K562 (cell line): Measurements from ENCODE around the gene RLIM. TPM values are rescaled to one million over a fixed set of nuclear protein-coding genes. Genes with fewer than 3 reads are reported as not detected.

Experiments used
- ADNP ChIP-seq: fragments of 200-800 bp; sonication (Bioruptor generic); IDR thresholded peaks from 2 replicates; pipeline ENCODE4 v1.6.1; 2016; ENCODE audit warnings: missing genetic modification characterization, missing compliant biosample characterization
- CEBPB ChIP-seq: fragments of 450-650 bp; IDR thresholded peaks from 2 replicates; pipeline ENCODE4 v1.6.1; 2016; ENCODE audit warnings: missing genetic modification characterization, missing compliant biosample characterization
- CTCFL ChIP-seq: IDR thresholded peaks from 2 replicates; pipeline ENCODE4 v1.6.1; 2011; ENCODE audit warnings: borderline replicate concordance, low read depth, mild to moderate bottlenecking, moderate library complexity, low read length; ENCODE audit not compliant: insufficient read depth, poor library complexity, severe bottlenecking
- JUND ChIP-seq, 2 experiments: IDR thresholded peaks; 2 replicates in 1 of 2; 3 replicates in 1 of 2; pipeline ENCODE4 v1.6.1; 2011; ENCODE audit warnings: borderline replicate concordance in 2 of 2, low read depth in 2 of 2, low read length in 2 of 2, improper control_type of control experiment in 1 of 2, missing biosample characterization in 1 of 2, missing genetic modification characterization in 1 of 2, missing genetic modification reagents in 1 of 2
- PATZ1 ChIP-seq: fragments of 250-450 bp; sonication (Bioruptor Pico); IDR thresholded peaks from 2 replicates; pipeline ENCODE4 v1.5.0; 2020; ENCODE audit warnings: mild to moderate bottlenecking, borderline replicate concordance
- POLR2B ChIP-seq: fragments of 450-650 bp; IDR thresholded peaks from 2 replicates; pipeline ENCODE4 v1.6.1; 2018; ENCODE audit warnings: low read depth; ENCODE audit not compliant: partially characterized antibody
- SIN3B ChIP-seq: fragments of 450-650 bp; IDR thresholded peaks from 2 replicates; pipeline ENCODE4 v1.6.1; 2017; ENCODE audit warnings: low read depth, mild to moderate bottlenecking, moderate library complexity
- SMARCE1 ChIP-seq: fragments of 450-650 bp; IDR thresholded peaks from 2 replicates; pipeline ENCODE4 v1.7.1; 2016; ENCODE audit warnings: mild to moderate bottlenecking
- SMC3 ChIP-seq: conservative IDR thresholded peaks from 2 replicates; pipeline ENCODE4 v1.6.1; 2011; ENCODE audit warnings: low read depth, low read length, improper control_type of control experiment; ENCODE audit not compliant: insufficient read depth
- TBP ChIP-seq: optimal IDR thresholded peaks from 2 replicates; pipeline ENCODE3; 2011; ENCODE audit warnings: low read depth, low read length, improper control_type of control experiment
- XRCC3 ChIP-seq: fragments of 450-650 bp; IDR thresholded peaks from 2 replicates; pipeline ENCODE4 v1.6.1; 2017; ENCODE audit warnings: mild to moderate bottlenecking, moderate library complexity
- ZKSCAN1 ChIP-seq: fragments of 150-350 bp; IDR thresholded peaks from 2 replicates; pipeline ENCODE4 v1.6.1; 2016; ENCODE audit warnings: low read depth, low read length
- ZNF644 ChIP-seq: fragments of 200-800 bp; sonication (Bioruptor generic); IDR thresholded peaks from 2 replicates; pipeline ENCODE4 v1.6.1; 2016; ENCODE audit warnings: low read depth, missing genetic modification characterization, missing compliant biosample characterization
- ZNF707 ChIP-seq: fragments of 250-450 bp; sonication (Bioruptor Pico); conservative IDR thresholded peaks from 2 replicates; pipeline ENCODE4 v1.8.0; 2022; ENCODE audit warnings: inconsistent platforms, mild to moderate bottlenecking, moderate library complexity
- polyA plus RNA-seq, 8 experiments: library from polyadenylated mRNA; depleted of rRNA in 4 of 8; stranded (reverse) in 5 of 8; unstranded in 3 of 8; fragments of >200 nt; fragmentation: Nextera tagmentation in 2 of 8; fragmentation: Illumina TruSeq in 1 of 8; extraction: Ambion mirVana in 2 of 8; extraction: Trizol in 1 of 8; gene quantifications; 2 replicates each; pipeline versions ENCODE4 v1.2.1 to v1.2.3, GENCODE V29; 2011 to 2014; ENCODE audit warnings: inconsistent platforms in 1 of 8, missing spikeins in 1 of 8
- total RNA-seq, 7 experiments: library from RNA; depleted of rRNA in 6 of 7; stranded (reverse); fragments of >200 nt in 6 of 7; fragmentation: Illumina TruSeq in 2 of 7; extraction: Trizol in 2 of 7; gene quantifications; 2 replicates each; pipeline versions ENCODE4 v1.2.1 to v1.2.3, GENCODE V29; 2011 to 2021; ENCODE audit warnings: low replicate concordance in 1 of 7
- TF ChIP-seq, protein P1 (sequence below): sonication (generic); formaldehyde crosslinking; IDR thresholded peaks from 2 replicates; pipeline ENCODE4 v1.8.0; 2023; ENCODE audit warnings: mild to moderate bottlenecking, missing genetic modification reagents
- TF ChIP-seq, protein P2 (sequence below): sonication (generic); formaldehyde crosslinking; IDR thresholded peaks from 2 replicates; pipeline ENCODE4 v1.8.1; 2022; ENCODE audit warnings: missing genetic modification reagents

The RLIM gene
- total and polyA plus RNA-seq, 9 of the 15 experiments (the other 6 are each of a cell fraction or from before 2014, with no cell fraction given), result 4.2 to 31.4 (median 14.9) TPM

- TF ChIP-seq XRCC3, result no peak
- TF ChIP-seq SMC3, result peak; percentile 85
- TF ChIP-seq, protein P1, sequence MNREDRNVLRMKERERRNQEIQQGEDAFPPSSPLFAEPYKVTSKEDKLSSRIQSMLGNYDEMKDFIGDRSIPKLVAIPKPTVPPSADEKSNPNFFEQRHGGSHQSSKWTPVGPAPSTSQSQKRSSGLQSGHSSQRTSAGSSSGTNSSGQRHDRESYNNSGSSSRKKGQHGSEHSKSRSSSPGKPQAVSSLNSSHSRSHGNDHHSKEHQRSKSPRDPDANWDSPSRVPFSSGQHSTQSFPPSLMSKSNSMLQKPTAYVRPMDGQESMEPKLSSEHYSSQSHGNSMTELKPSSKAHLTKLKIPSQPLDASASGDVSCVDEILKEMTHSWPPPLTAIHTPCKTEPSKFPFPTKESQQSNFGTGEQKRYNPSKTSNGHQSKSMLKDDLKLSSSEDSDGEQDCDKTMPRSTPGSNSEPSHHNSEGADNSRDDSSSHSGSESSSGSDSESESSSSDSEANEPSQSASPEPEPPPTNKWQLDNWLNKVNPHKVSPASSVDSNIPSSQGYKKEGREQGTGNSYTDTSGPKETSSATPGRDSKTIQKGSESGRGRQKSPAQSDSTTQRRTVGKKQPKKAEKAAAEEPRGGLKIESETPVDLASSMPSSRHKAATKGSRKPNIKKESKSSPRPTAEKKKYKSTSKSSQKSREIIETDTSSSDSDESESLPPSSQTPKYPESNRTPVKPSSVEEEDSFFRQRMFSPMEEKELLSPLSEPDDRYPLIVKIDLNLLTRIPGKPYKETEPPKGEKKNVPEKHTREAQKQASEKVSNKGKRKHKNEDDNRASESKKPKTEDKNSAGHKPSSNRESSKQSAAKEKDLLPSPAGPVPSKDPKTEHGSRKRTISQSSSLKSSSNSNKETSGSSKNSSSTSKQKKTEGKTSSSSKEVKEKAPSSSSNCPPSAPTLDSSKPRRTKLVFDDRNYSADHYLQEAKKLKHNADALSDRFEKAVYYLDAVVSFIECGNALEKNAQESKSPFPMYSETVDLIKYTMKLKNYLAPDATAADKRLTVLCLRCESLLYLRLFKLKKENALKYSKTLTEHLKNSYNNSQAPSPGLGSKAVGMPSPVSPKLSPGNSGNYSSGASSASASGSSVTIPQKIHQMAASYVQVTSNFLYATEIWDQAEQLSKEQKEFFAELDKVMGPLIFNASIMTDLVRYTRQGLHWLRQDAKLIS (CRISPR knock-in tag), result no peak
- peak; percentile 51; the same call in 1 of the 2 replicates for TF ChIP-seq CEBPB
- TF ChIP-seq ZKSCAN1, result no peak
- TF ChIP-seq SMARCE1, result no peak
- TF ChIP-seq ZNF707 (CRISPR knock-in tag), result no peak
- TF ChIP-seq JUND (IDR thresholded peaks at IDR 0.05; ENCODE audit: borderline replicate concordance, low read depth, low read length), result 0 out of 2 replicates have a peak, but pooled peaks have one; percentile 20
- no peak for TF ChIP-seq JUND (tag; IDR thresholded peaks at IDR 0.05; ENCODE audit: borderline replicate concordance, low read depth, low read length)
- no peak for TF ChIP-seq PATZ1 (CRISPR knock-in tag)
- TF ChIP-seq ADNP (tag), result no peak
- no peak for TF ChIP-seq POLR2B
- TF ChIP-seq CTCFL, result peak; percentile 29
- TF ChIP-seq, protein P2, sequence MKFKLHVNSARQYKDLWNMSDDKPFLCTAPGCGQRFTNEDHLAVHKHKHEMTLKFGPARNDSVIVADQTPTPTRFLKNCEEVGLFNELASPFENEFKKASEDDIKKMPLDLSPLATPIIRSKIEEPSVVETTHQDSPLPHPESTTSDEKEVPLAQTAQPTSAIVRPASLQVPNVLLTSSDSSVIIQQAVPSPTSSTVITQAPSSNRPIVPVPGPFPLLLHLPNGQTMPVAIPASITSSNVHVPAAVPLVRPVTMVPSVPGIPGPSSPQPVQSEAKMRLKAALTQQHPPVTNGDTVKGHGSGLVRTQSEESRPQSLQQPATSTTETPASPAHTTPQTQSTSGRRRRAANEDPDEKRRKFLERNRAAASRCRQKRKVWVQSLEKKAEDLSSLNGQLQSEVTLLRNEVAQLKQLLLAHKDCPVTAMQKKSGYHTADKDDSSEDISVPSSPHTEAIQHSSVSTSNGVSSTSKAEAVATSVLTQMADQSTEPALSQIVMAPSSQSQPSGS (CRISPR knock-in tag), result no peak
- peak; percentile 15 for TF ChIP-seq TBP
- TF ChIP-seq ZNF644 (tag), result no peak
- no peak for TF ChIP-seq SIN3B
Observed at GRCh38 chrX:74550295-74550802, 64.1 kb downstream of the RLIM start (continued).
